PFSK-1 (cell line): ENCODE results near the gene CYTH1.

Source experiments
- FOXP2 ChIP-seq: optimal IDR thresholded peaks from 2 replicates; pipeline ENCODE3; 2011; ENCODE audit warnings: borderline replicate concordance, control low read depth, inconsistent platforms; ENCODE audit not compliant: insufficient read depth; ENCODE audit errors: extremely low read length, extremely low read depth
- POLR2AphosphoS5 ChIP-seq: IDR thresholded peaks from 2 replicates; pipeline ENCODE4 v1.6.1; 2012; ENCODE audit warnings: low read depth, mild to moderate bottlenecking, control low read depth, low read length, moderate library complexity
- REST ChIP-seq, 2 experiments: IDR thresholded peaks; 2 replicates each; pipeline versions ENCODE4 v1.6.1 to v1.8.0; 2011 to 2012; ENCODE audit warnings: low read depth in 2 of 2, low read length in 2 of 2, control low read depth in 1 of 2, inconsistent platforms in 1 of 2, mild to moderate bottlenecking in 1 of 2, moderate library complexity in 1 of 2; ENCODE audit not compliant: insufficient read depth in 1 of 2
- SIN3A ChIP-seq: IDR thresholded peaks from 2 replicates; pipeline ENCODE4 v1.6.1; 2012; ENCODE audit warnings: mild to moderate bottlenecking, low read length, moderate library complexity, borderline replicate concordance; ENCODE audit not compliant: insufficient read depth
- TAF1 ChIP-seq: IDR thresholded peaks from 2 replicates; pipeline ENCODE4 v1.6.1; 2012; ENCODE audit warnings: low read length, control low read depth, borderline replicate concordance; ENCODE audit not compliant: insufficient read depth

- no peak for TF ChIP-seq TAF1
- no peak for TF ChIP-seq REST (IDR thresholded peaks at IDR 0.05; ENCODE audit: insufficient read depth in 1 of 2, low read depth in 2 of 2, low read length in 2 of 2)
- no peak for TF ChIP-seq POLR2AphosphoS5
- TF ChIP-seq SIN3A: no peak
- no peak for TF ChIP-seq FOXP2
These were observed 85.0 kb downstream of the CYTH1 start for GRCh38 chr17:78697122-78697521.
